Breast epithelium (tissue), 4 donors: ENCODE data around the gene POP4. TPM values are rescaled to one million over a fixed set of nuclear protein-coding genes. Genes with fewer than 3 reads are reported as not detected.
A peak's percentile ranks its signal among the peaks of the same experiment; 100 is the strongest.

Experiments used
- DNase-seq, 2 donors: peaks; one replicate each; pipeline ENCODE4 v3.0.0-alpha.2; 2019; ENCODE audit warnings: low spot score in 2 of 2
- H3K27ac ChIP-seq, 2 donors: fragments of 200-600 bp; sonication (generic) in 1 of 2; one replicate each; pipeline ENCODE4 v1.5.1; 2016 to 2019; ENCODE audit warnings: mild to moderate bottlenecking in 1 of 2
- H3K27me3 ChIP-seq, 2 donors: fragments of 200-600 bp; sonication (generic) in 1 of 2; one replicate each; pipeline versions ENCODE4 v1.5.1 to v1.6.0; 2017 to 2019; ENCODE audit warnings: control low read depth in 1 of 2, mild to moderate bottlenecking in 1 of 2
- H3K36me3 ChIP-seq: fragments of 200-600 bp; one replicate; pipeline ENCODE4 v1.5.1; 2019
- H3K4me1 ChIP-seq, 2 donors: fragments of 200-600 bp; sonication (generic); one replicate each; pipeline ENCODE4 v1.5.1; 2016 to 2019; ENCODE audit warnings: control low read depth in 1 of 2
- H3K4me3 ChIP-seq, 3 donors: fragments of 200-600 bp; sonication (generic); 1 replicate in 2 of 3; 2 replicates in 1 of 3; pipeline ENCODE4 v1.5.1; 2016 to 2019; ENCODE audit warnings: mild to moderate bottlenecking in 3 of 3, moderate library complexity in 2 of 3
- H3K9me3 ChIP-seq, 2 donors: fragments of 200-600 bp; sonication (generic) in 1 of 2; one replicate each; pipeline ENCODE4 v1.5.1; 2016 to 2019; ENCODE audit warnings: control low read depth in 1 of 2
- CTCF ChIP-seq, 3 donors: fragments of 450-650 bp; IDR thresholded peaks; one replicate each; pipeline ENCODE4 v1.5.1; 2016 to 2017; ENCODE audit warnings: antibody characterized with exemption in 3 of 3, mild to moderate bottlenecking in 3 of 3, moderate library complexity in 3 of 3
- POLR2A ChIP-seq: fragments of 450-650 bp; IDR thresholded peaks from one replicate; pipeline ENCODE4 v1.6.1; 2016; ENCODE audit warnings: antibody characterized with exemption, mild to moderate bottlenecking, moderate library complexity
- POLR2AphosphoS5 ChIP-seq, 3 donors: sonication (generic); formaldehyde crosslinking; IDR thresholded peaks; one replicate each; pipeline ENCODE4 v1.6.1; 2017; ENCODE audit warnings: antibody characterized with exemption in 3 of 3
- intact Hi-C: fragments of 100-400 bp; cut with DNase I; formaldehyde crosslinking; loops from one replicate; pipeline ENCODE4 v1.15.1; 2023; ENCODE audit warnings: low total_unique reads
- total RNA-seq, 3 donors: library from RNA; depleted of rRNA; stranded (reverse); fragments of >200 nt; gene quantifications; one replicate each; pipeline ENCODE4 v1.1.0, GENCODE V29; 2016

Gene POP4
- total RNA-seq, 3 donors from 2014 or later, result 52.1 to 63.7 (median 58.7) TPM

- Histone ChIP-seq H3K9me3 (no peaks in the 10 kb centered on the region), H3K27ac (no peak overlapping the region), H3K27me3 (no peaks in the 10 kb centered on the region), H3K4me3 (no peak overlapping the region), H3K4me1 (peaks cover 6 to 14% of the 10 kb centered on the region in 2 donors), H3K36me3 (no peaks in the 10 kb centered on the region)
- no peak for DNase-seq
- TF ChIP-seq POLR2AphosphoS5 (IDR thresholded peaks at IDR 0.05) (no peak), POLR2A (no peak), CTCF (IDR thresholded peaks at IDR 0.05) (no peak)
- intact Hi-C loops, result no loop called here
Observed at GRCh38 chr19:29658221-29658991, 52.3 kb downstream of the POP4 start.

GRCh38 chr19:29660835-29661234 is 54.8 kb downstream of the POP4 start:
- peaks cover 16 to 20% of the 10 kb centered on the region in 2 donors for H3K4me1 ChIP-seq
- intact Hi-C loops, result no loop called here
- peak overlapping the region; percentile 62 to 91 for H3K27ac ChIP-seq
- no peaks in the 10 kb centered on the region for H3K9me3 ChIP-seq
- no peak overlapping the region for H3K4me3 ChIP-seq
- no peaks in the 10 kb centered on the region for H3K36me3 ChIP-seq
- TF ChIP-seq POLR2AphosphoS5 (IDR thresholded peaks at IDR 0.05) (no peak), CTCF (IDR thresholded peaks at IDR 0.05) (no peak), POLR2A (no peak)
- no peaks in the 10 kb centered on the region for H3K27me3 ChIP-seq
- peak in 1 of 2 donors; percentile 30 for DNase-seq

GRCh38 chr19:29662278-29662603 is 56.2 kb downstream of the POP4 start:
- no peaks in the 10 kb centered on the region for H3K36me3 ChIP-seq
- H3K4me1 ChIP-seq, result peaks cover 21 to 22% of the 10 kb centered on the region in 2 donors
- intact Hi-C loops, result no loop called here

GRCh38 chr19:29662604-29663404 is 56.7 kb downstream of the POP4 start:
- Histone ChIP-seq H3K36me3 (no peaks in the 10 kb centered on the region), H3K4me1 (peaks cover 26 to 28% of the 10 kb centered on the region in 2 donors), H3K9me3 (no peaks in the 10 kb centered on the region), H3K27ac (peak overlapping the region; percentile 91 to 98), H3K27me3 (no peaks in the 10 kb centered on the region), H3K4me3 (peak overlapping the region in 2 of 3 donors; percentile 16 to 40)
- intact Hi-C loops, result no loop called here
- DNase-seq, result peak; percentile 55 to 68
- TF ChIP-seq CTCF (IDR thresholded peaks at IDR 0.05) (no peak), POLR2AphosphoS5 (IDR thresholded peaks at IDR 0.05) (peak; percentile 30 to 69 (median 51))

More at GRCh38 chr19:29662278-29662603, 56.2 kb downstream of the POP4 start:
- H3K27me3 ChIP-seq, result no peaks in the 10 kb centered on the region
- peak overlapping the region in 2 of 3 donors; percentile 16 to 40 for H3K4me3 ChIP-seq
- DNase-seq, result no peak
- no peak for TF ChIP-seq POLR2A
- TF ChIP-seq POLR2AphosphoS5 (IDR thresholded peaks at IDR 0.05), result no peak
- no peak for TF ChIP-seq CTCF (IDR thresholded peaks at IDR 0.05)
- H3K9me3 ChIP-seq, result no peaks in the 10 kb centered on the region
- H3K27ac ChIP-seq, result peak overlapping the region; percentile 91 to 98
